Measurements from ENCODE around the gene STIM1.

- TF ChIP-seq USF2 (CRISPR knock-in tag; IDR thresholded peaks at IDR 0.05) (no peak), MXD4 (CRISPR knock-in tag; IDR thresholded peaks at IDR 0.05; ENCODE audit: borderline replicate concordance) (no peak), FOXP1 (CRISPR knock-in tag; IDR thresholded peaks at IDR 0.05; ENCODE audit: borderline replicate concordance) (no peak), CTCF (IDR thresholded peaks at IDR 0.05) (no peak), ZNF138 (CRISPR knock-in tag; conservative IDR thresholded peaks at IDR 0.05) (no peak), MAX (CRISPR knock-in tag; IDR thresholded peaks at IDR 0.05) (no peak), SP1 (CRISPR knock-in tag; conservative IDR thresholded peaks at IDR 0.05) (no peak), RORB (CRISPR knock-in tag; IDR thresholded peaks at IDR 0.05) (no peak), TEAD4 (CRISPR knock-in tag; IDR thresholded peaks at IDR 0.05) (no peak), ZSCAN18 (CRISPR knock-in tag; IDR thresholded peaks at IDR 0.05) (no peak), ATF3 (CRISPR knock-in tag; conservative IDR thresholded peaks at IDR 0.05) (no peak)
Observed at GRCh38 chr11:3946455-3947017, 91.1 kb downstream of the STIM1 start.

All from WTC11 (cell line).